PFSK-1 (cell line): ENCODE results near the gene GDF7.

Source experiments
- POLR2AphosphoS5 ChIP-seq: IDR thresholded peaks from 2 replicates; pipeline ENCODE4 v1.6.1; 2012; ENCODE audit warnings: low read depth, mild to moderate bottlenecking, control low read depth, low read length, moderate library complexity
- SIN3A ChIP-seq: IDR thresholded peaks from 2 replicates; pipeline ENCODE4 v1.6.1; 2012; ENCODE audit warnings: mild to moderate bottlenecking, low read length, moderate library complexity, borderline replicate concordance; ENCODE audit not compliant: insufficient read depth

DNA sequence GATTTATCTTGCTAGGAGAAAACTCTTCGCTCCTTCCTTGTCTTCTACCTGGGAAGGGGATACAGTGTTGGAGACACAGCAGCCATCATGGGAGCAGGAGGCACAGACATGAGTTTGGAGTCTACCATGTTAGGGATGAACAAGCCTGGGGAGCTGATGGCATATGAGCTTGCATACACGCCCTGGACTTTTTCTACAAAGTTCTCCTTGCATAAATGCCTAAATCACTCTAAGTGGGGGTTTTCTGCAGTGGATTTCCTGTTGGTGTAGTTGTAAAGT is 12.5 kb upstream of the GDF7 start:
- no peak for TF ChIP-seq POLR2AphosphoS5
- TF ChIP-seq SIN3A, result no peak
